GM19463 (cell line): ENCODE data around the gene CMTM4.
"Not testable (repeated sequence)": the region's sequence is repeated elsewhere in the genome, so short reads cannot be mapped to it uniquely, and the experiment has no call there.

Experiments used
- ATAC-seq: cut with Tn5 transposase; IDR thresholded peaks from one replicate; pipeline ENCODE4 v1.9.1; 2021; ENCODE audit warnings: mild to moderate bottlenecking, moderate library complexity; ENCODE audit not compliant: unreplicated experiment

Gene CMTM4

DNA sequence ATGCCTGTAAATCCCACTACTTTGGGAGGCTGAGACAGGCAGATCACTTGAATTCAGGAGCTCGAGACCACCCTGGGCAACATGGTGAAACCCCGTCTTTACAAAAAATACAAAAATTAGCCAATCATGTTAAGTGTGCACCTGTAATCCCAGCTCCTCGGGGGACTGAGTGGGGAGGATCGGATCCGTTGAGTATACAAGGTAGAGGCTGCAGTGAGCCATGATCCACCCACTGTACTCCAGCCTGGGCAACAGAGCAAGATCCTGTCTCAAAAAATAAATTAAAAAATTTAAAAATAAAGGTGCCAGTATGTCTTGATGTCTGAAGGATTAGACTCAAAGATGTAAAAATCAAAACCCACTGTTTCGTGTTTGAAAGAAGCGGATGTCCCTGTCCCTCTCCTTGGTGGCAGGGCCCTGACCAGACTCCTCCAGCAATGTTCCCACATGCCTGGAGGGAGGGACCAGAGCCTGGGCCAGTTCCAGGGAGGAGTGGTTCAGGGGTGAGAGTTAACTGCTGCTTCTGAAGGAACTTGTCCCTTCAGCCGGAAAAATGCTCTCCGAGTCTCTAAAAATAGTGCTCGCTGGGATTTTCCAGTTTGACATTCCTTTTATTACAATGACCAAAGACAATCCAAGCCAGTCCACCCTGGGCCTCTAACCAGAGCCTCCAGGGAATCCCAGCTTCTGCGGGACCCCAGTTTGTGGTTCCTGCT, 9.4 kb upstream of the CMTM4 start:
- no peak for ATAC-seq

DNA sequence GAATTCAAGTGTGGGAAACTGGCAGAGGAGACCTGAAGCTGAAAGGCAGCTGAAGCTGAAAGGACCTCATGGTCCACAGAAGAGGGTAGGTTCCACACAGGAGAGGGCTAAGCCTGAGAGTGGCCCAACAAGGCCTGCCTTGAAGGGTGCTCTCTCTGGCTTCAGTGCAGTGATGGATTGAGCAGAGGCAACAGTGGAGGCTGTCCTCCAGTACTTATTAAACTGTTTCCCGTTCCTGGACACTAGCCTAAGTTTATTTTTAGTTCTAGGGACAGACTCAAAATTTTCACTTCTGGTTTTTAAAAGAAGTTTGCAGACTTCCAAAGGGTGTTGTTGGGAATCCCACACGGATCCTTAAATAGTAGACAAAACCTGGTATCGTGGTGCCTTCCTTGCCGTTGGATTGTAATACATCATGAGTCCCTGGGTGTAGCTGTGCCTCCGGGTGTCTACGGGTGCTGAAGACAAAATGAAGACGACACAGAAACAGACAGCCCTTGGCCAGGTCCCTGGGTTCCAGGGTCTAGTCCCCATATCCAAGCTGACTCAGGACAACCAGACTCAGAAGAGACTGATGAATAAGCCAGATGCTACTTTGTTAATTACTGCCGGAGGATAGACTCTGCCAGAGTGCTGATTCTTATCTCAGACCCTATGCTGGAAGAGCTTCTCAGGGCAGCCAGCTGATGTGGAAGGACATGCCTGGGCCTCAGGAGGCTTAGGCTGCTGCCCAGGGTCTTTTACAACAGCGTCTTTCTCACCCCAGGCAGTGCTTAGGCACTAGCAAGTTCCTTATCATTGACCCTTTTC, 7.1 kb upstream of the CMTM4 start:
- ATAC-seq: no peak

DNA sequence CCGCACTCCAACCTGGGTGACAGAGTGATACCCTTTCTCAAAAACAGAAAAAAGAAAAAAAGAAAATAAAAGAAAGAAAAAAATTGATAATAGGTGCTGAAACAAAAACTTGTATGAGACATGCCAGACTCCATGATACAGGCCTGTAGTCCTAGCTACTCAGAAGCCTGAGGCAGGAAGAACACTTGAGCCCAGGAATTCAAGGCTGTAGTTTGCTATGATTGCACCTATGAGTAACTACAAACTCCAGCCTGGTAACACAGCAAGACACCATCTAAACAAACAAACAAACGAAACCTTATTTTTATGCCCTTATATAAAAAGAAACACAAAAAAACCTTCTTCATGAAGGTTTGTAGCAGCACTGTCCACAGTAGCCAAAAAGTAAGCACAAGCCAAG, 5.0 kb upstream of the CMTM4 start:
- ATAC-seq: no peak

DNA sequence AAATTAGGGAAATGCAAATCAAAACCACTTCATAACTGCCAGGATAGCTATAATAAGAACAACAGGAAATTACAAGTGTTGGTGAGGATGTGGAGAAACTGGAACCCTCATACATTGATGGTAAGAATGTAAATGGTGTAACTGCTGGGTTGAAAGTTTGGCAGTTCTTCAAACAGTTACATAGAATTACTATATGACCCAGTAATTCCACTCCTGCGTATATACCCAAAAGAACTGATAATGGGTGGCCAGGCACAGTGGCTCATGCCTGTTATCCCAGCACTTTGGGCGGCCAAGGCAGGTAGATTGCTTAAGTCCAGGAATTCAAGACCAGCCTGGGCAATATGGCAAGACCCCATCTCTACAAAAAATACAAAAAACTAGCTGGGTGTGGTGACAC, 4.5 kb upstream of the CMTM4 start:
- no peak for ATAC-seq

DNA sequence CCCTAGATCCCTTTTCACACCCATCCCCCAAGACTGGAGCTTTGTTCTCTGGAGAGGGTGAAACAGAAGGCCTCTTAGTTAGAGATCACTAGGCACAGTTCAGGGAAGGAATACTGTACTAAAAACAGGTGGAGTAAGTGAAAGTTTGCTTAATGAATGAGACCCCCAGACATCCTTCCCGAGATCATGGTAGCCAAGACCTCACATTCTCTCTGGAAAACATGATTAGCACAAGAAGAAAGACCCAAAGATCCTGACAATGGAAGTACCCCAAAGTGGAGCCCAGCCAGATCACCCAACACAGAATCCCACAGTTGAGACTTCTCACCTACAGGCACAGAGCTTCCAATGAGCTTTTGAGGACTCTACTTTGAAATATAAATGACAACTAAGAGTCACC, 3.4 kb upstream of the CMTM4 start:
- ATAC-seq: no peak

DNA sequence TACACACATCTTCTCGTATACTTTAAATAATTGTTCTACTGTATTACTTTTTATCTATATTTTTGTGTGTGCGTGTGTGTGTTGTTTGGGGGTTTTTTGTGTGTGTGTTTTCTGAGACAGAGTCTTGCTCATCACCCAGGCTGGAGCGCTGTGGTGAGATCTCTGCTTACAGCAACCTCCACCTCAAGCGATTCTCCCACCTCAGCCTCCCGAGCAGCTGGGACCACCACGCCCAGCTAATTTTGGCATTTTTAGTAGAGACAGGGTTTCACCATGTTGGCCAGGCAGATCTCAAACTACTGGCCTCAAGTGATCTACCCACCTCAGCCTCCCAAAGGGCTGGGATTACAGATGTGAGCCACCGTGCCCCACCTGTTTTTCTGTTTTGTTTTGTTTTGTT, 1.5 kb upstream of the CMTM4 start:
- no peak for ATAC-seq

DNA sequence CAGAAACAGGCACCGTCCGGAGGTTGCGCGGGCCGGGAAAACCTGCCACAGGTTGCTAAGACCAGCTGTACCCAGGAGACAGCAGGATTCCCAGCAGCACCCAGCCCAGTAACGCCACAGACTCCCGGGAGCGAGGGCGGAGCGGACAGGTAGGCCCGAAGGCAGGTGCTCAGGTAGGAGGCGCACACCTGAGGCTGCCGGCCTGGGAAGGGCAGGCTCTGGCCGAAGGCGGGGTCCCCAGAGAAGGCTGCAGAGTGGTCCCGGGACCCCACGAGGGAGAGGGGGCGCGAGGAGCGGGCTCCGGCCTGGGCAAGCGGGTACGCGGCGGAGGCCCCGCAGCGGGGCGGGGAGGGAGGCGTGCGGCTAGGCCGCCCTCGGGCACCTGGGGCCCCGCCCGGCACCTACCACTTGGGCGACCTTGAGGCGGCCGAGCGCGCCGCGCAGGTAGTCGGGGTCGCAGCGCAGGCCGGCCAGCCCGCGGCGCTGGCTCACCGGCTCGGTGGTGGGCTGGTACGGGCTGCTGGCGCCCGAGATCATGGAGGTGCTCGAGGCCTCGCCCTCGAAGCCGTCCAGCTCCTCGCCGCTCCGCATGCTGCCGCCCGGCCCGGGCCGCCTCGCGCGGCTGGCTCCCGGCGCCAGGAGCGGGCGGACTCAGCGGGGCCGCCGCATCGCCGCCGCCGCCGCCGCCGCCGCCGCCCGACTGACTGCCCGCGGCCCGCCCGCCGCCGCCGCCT, 441 bp downstream of the CMTM4 start:
- ATAC-seq: peak; percentile 50

DNA sequence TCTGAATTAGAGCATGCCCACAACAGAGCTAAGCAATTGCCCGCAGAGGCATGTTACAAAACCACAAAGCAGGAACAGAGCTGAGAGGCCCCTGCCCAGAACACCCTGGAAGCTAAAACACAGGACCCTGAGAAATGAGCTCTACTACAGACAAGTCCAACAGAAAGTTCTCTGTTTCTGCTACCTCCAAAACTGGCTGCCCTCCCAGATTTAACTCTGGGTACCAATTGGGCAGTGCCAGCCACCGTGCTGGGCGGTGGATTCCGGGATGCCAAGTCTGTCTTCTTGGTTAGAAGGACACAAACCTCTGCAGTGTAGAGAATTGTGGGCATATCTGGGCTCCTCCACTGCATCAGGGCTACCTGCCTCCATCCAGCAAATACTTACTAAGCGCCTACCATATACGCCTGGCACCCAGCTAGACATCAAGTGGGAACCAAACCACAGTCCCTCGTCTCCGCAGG, 1.0 kb downstream of the CMTM4 start:
- no peak for ATAC-seq

DNA sequence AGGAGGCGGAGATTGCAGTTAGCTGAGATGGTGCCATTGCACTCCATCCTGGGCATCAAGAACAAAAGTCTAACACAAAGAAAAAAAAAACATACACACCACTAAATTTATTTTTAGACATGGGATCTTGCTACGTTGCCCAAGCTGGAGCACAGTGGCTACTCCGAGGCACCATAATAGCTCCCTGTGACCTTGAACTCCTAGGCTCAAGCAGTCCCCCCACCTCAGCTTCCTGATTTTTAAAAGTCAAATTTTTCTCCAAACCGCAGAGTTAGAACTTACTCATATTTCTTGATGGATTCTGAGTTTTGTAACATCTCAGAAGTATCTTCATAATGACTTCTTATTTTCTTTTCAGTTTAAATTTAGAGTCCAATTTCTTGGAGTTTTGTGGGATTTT, 3.4 kb downstream of the CMTM4 start:
- no peak for ATAC-seq

DNA sequence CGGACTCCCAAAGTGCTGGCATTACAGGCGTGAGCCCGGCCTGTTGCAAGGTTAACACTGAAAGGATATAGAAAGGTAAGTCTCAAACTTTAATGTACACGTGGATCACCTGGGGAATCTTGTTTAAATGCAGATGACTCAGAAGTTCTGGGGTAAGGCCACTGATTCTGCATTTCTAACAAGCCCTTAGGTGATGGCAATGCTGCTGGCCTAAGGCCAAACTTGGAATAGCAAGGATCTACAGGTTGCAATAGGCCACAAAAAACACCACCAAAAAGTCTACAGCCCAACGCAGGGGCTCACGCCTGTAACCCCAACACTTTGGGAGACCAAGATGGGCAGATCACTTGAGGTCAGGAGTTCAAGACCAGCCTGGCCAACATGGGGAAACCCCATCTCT, 4.2 kb downstream of the CMTM4 start:
- no peak for ATAC-seq

DNA sequence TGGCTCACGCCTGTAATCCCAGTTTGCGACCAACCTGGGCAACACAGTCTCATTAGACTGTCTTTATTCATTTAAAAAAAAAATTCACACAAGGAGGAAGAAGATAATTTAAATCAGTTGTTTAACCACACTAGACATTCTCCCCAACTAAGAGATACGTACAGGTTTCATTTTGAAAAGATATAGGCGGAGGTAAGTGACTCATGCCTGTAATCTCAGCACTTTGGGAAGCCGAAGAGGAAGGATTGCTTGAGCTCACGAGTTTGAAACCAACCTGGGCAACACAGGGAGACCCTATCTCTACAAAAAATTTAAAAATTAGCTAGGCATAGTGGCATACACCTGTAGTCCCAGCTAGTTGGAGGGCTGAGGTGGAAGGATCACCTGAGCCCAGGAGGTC, 5.3 kb downstream of the CMTM4 start:
- ATAC-seq: no peak

DNA sequence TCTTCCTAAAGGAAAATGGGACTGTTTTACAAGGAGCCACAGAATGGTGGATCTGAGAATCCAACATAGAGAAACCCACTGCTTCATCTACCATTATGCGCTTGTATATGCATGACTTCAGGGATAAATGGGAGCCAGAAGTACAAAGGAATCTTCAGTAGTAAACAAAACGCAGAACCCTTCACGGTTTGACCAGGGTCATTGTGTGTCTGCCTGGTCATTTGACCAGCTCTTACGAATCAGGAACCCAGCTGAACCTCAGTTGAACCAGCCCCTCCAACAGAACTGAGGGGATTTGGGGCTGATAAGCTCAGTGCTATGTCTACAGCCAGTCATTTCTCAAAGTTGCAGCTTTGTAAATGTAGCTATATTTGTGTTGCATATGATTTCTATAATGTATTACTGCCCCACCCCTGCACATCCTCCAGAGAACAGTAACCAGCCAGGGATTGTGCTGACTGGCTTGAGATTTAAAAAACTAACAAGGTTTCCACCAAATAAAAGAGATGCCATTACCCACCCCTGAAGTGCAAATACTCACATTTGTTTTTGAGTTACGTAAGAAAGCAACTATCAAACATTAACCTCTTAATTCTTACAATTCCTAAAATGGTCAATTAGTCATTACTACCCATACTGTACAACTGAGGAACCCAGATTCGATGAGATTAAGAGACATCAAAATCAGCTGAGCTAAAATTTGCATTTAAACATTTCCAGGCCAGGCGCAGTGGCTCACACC, 6.3 kb downstream of the CMTM4 start:
- ATAC-seq: no peak

DNA sequence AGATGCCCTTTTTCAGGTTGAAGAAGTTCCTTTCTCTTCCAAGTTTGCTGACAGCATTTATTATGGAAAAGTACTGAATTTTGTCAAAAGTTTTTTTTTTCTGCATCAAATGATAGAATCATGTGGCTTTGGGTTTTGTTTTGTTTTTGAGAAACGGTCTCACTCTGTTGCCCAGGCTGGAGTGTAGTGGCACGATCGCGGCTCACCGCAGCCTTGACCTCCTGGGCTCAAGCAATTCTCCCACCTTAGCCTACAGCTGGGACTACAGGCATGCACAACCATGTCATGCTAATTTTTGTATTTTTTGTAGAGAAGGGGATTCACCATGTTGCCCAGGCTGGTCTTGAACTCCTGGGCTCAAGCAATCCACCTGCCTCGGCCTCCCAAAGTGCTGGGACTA, 7.3 kb downstream of the CMTM4 start:
- no peak for ATAC-seq

DNA sequence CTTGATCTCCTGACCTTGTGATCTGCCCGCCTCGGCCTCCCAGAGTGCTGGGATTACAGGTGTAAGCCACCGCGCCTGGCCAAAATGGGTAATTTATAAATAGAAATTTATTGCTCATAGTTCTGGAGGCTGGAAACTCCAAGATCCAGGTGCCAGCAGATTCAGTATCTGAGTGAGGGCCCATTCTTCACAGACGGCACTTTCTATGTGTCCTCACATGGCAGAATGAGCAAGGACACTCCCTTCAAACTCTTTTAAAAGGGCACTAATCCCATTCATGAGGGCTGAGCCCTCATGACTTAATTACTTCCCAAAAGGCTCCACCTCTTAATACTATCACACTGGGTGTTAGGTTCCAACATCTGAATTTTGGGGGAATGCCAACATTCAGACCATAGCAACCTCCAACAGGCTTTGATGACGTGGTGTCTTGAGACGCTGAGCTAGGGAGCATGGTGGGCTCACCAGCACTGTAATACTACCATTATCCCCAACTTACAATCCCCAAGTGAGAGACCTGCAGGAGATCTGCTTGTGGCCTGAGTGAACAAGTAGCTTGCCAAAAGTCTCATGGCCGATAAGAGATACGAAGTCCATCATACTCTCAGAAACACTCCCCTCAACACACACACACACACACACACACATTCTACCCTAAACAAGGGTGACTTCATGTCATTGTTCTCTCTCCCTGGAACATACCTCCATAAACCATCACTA, 8.5 kb downstream of the CMTM4 start:
- ATAC-seq: no peak

DNA sequence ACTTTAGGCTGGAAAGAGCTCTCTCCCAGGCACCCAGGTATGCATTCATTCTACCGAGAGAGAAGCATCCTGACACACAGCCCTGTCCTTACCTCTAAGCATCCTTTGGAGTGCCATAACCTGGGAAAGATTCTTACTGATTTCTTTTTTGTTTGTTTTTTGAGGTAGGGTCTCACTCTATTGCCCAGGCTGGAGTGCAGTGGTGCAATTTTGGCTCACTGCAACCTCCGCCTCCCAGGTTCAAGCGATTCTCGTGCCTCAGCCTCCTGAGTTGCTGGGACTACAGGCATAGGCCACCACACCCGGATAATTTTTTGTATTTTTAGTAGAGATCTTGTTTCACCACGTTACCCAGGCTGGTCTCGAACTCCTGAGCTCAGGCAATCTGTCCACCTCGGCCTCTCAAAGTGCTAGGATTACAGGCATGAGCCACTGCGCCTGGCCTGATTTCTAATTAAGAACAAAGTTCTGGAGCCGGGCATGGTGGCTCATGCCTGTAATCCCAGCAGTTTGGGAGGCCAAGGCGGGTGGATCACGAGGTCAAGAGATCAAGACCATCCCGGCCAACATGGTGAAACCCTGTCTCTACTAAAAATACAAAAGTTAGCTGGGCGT, 10.9 kb downstream of the CMTM4 start:
- not testable (repeated sequence) for ATAC-seq

DNA sequence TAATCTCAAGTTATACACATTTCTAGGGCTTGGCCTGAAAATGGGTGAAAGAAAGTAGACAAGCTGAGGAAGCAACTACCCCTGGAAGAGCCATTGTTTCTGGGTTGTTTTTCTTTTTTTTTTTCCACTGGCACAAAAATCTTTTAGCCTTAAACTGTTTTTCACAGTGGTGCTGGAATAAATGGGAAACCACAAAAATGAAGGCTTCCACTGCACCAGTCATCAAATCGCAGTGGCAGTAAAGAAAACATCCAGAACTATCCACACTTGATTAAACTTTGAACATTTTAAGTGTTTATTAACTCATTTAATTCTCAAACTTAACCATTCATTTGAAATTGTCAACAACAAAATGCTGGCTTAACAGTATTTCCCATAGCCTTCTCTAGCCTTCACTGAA, 14.3 kb downstream of the CMTM4 start:
- ATAC-seq: no peak

DNA sequence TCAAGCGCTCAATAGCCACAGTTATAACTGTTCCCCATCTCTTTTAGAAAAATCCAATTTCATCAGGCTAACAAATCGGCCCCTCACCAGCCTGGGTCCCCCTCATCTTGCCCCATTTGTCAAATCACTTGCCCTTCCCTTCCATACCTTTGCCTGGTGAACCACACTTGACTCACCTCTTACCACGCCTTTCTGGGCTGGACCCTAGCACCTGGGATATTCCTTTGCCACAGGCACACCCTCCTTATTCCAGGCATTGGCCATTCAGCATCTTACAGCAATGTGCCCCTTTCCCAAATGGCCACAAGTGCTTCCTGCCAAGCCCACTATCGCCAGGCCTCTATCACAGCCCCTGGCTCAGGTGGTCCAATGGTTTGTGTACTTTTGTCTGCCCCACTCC, 14.9 kb downstream of the CMTM4 start:
- no peak for ATAC-seq

DNA sequence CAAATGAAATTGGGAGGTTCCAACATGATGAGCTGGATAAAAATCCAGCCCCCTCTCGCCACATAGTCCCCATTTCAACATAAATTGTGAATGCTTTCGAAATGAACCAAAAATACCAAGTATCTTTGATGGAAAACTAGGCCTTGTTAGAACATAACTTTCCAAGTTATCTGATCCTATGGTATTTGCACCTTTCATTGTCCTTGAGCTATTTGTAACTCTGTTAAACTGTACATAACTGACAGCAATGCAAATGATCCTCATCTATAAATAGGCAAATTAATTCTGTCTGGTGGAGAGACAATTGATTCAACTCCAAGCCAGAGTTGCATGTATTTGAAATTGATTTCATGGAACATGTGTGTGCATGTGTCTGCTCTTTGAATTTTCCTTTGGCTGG, 18.2 kb downstream of the CMTM4 start:
- ATAC-seq: no peak

DNA sequence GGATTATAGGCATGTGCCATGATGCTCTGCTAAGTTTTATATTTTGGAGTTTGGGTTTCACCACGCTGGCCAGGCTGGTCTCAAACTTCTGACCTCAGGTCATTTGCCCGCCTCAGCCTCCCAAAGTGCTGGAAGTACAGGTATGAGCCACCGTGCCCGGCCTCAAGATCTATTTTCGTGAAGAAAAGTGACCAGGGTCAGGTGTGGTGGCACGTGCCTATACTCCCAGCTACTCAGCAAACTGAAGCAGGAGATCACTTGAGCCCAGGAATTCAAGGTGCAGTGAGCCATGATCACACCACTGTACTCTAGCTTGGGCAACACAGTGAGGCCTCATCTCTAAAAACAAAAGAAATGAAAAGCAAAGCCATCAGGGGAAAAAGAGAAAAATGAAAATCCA, 18.7 kb downstream of the CMTM4 start:
- ATAC-seq: no peak

DNA sequence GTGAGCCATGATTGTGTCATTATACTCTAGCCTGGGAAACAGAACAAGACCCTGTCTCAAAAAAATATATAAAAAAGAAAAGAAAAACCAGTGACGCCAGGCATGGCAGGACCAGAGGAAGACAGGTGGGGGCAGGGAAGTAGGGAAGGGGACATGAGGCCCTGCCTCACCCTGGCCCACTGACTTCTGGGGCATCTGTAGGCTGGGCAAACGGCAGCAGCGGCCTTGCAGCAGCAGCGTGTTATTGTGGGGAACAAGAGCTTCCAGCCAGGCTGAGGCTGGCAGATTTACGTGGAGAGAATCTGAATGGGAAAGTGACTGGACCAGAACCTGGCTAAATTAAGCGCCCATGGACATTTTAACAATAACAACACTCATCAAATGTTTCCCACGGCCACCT, 19.4 kb downstream of the CMTM4 start:
- ATAC-seq: no peak
